ENCODE measurements around the gene LAMB3. TPM values are rescaled to one million over a fixed set of nuclear protein-coding genes. Genes with fewer than 3 reads are reported as not detected.

LAMB3 gene
- total and polyA plus RNA-seq, 12 donors = 1.6 to 6.0 (median 3.7) TPM

- ATAC-seq = no peak
- H3K9me3 ChIP-seq = no peaks in the 10 kb centered on the region
- no peak for DNase-seq
- TF ChIP-seq CTCF (IDR thresholded peaks at IDR 0.05) = no peak
- H3K36me3 ChIP-seq = no peaks in the 10 kb centered on the region
- no peak overlapping the region for H3K27ac ChIP-seq
- WGBS, 2 donors = 91 to 95% methylated on average over 3 of the region's 3 CpGs
- H3K4me3 ChIP-seq = no peak overlapping the region
- H3K4me1 ChIP-seq = peaks cover 0 to 6% (median 0%) of the 10 kb centered on the region in 9 donors
- intact Hi-C loops (cut with DNase I) = no loop called here
- no peaks in the 10 kb centered on the region for H3K27me3 ChIP-seq
Measured at GRCh38 chr1:209610631-209610905, 41.7 kb downstream of the LAMB3 start.

GRCh38 chr1:209609791-209610630 is 42.2 kb downstream of the LAMB3 start:
- Histone ChIP-seq H3K27me3 (no peaks in the 10 kb centered on the region), H3K4me1 (peaks cover 0 to 6% (median 0%) of the 10 kb centered on the region in 9 donors), H3K27ac (no peak overlapping the region), H3K4me3 (no peak overlapping the region), H3K9me3 (no peaks in the 10 kb centered on the region), H3K36me3 (no peaks in the 10 kb centered on the region)
- ATAC-seq (no peak), DNase-seq (no peak)
- WGBS, 2 donors = 90 to 95% methylated on average over 8 of the region's 8 CpGs
- no peak for TF ChIP-seq CTCF (IDR thresholded peaks at IDR 0.05)
- intact Hi-C loops (cut with DNase I) = no loop called here

- intact Hi-C loops (cut with DNase I) = no loop called here
- H3K4me1 ChIP-seq = peaks cover 0 to 6% (median 0%) of the 10 kb centered on the region in 9 donors
- H3K36me3 ChIP-seq = no peaks in the 10 kb centered on the region
- no peak for DNase-seq
- ATAC-seq = no peak
- no peaks in the 10 kb centered on the region for H3K9me3 ChIP-seq
- TF ChIP-seq CTCF (IDR thresholded peaks at IDR 0.05) = no peak
- no peak overlapping the region for H3K27ac ChIP-seq
- H3K4me3 ChIP-seq = no peak overlapping the region
- no peaks in the 10 kb centered on the region for H3K27me3 ChIP-seq
- WGBS, 2 donors = 85 to 86% methylated on average over 9 of the region's 9 CpGs
Measured at GRCh38 chr1:209609041-209609790, 43.0 kb downstream of the LAMB3 start.

GRCh38 chr1:209607795-209608178 is 44.4 kb downstream of the LAMB3 start:
- Histone ChIP-seq H3K36me3 (no peaks in the 10 kb centered on the region), H3K27me3 (no peaks in the 10 kb centered on the region), H3K27ac (no peak overlapping the region), H3K9me3 (no peaks in the 10 kb centered on the region), H3K4me3 (no peak overlapping the region), H3K4me1 (peaks cover 0 to 6% (median 0%) of the 10 kb centered on the region in 9 donors)
- intact Hi-C loops (cut with DNase I) = no loop called here
- ATAC-seq (peak in 2 of 8 donors; percentile 20 to 27), DNase-seq (no peak)
- WGBS, 2 donors = 80 to 85% methylated on average over 8 of the region's 8 CpGs
- no peak for TF ChIP-seq CTCF (IDR thresholded peaks at IDR 0.05)

Measured in heart right ventricle (tissue), 16 donors.